HepG2 (cell line): ENCODE data around the gene DNTTIP2. TPM values are rescaled to one million over a fixed set of nuclear protein-coding genes. Genes with fewer than 3 reads are reported as not detected.

Experiments
- ATAC-seq: fragments of 200-7000 bp; cut with Tn5 transposase; 3 replicates; pipeline ENCODE4 v1.9.1; 2020; ENCODE audit warnings: mild to moderate bottlenecking, moderate library complexity
- BruUV-seq: library from RNA; stranded (reverse); fragments of 400-500 nt; replicated peaks from 2 replicates; lab custom pipeline; 2021; lab: Mats Ljungman, UMichigan
- CTCF ChIA-PET: fragments of 300-600 bp; formaldehyde crosslinking; extraction: SDS; loops from one replicate; lab custom pipeline; 2021; ENCODE audit warnings: low total read pairs, inconsistent platforms, low intra/inter-chr PET ratio; lab: Yijun Ruan, JAX
- POLR2A ChIA-PET: fragments of 350-600 bp; sonication (Branson Sonifier 250); formaldehyde crosslinking; loops from one replicate; lab custom pipeline; 2020; ENCODE audit warnings: antibody characterized with exemption, inconsistent platforms; lab: Yijun Ruan, JAX
- DNase-seq: peaks from one replicate; pipeline ENCODE4 v3.0.0-alpha.2; 2015; ENCODE audit warnings: low spot score
- FAIRE-seq: peaks from 3 replicates; lab custom pipeline; 2011; peaks lifted over from hg19 to GRCh38; lab: Jason Lieb, UNC
- H2AFZ ChIP-seq: one replicate; pipeline ENCODE4 v1.6.1; 2011; ENCODE audit warnings: low read length, inconsistent platforms
- H3K27ac ChIP-seq: fragments of 300-600 bp; 3 replicates; pipeline ENCODE4 v1.8.0; 2011; ENCODE audit warnings: mixed run types, mild to moderate bottlenecking, mixed read lengths, low read length, inconsistent platforms; ENCODE audit not compliant: insufficient read depth; ENCODE audit errors: extremely low read length
- H3K27me3 ChIP-seq, 2 experiments: fragments of 200-600 bp in 1 of 2; 2 replicates in 1 of 2; 3 replicates in 1 of 2; pipeline versions ENCODE4 v1.6.0 to v1.8.0; 2011; ENCODE audit warnings: low read length in 2 of 2, mild to moderate bottlenecking in 2 of 2, moderate library complexity in 2 of 2, inconsistent platforms in 1 of 2; ENCODE audit not compliant: insufficient read depth in 2 of 2, control insufficient read depth in 1 of 2
- H3K36me3 ChIP-seq, 2 experiments: fragments of 200-600 bp in 1 of 2; replicated peaks in 1 of 2; 2 replicates in 1 of 2; 3 replicates in 1 of 2; pipeline versions ENCODE4 v1.5.1 to v1.8.0; 2011; ENCODE audit warnings: low read length in 2 of 2, inconsistent platforms in 1 of 2; ENCODE audit not compliant: insufficient read depth in 2 of 2, control insufficient read depth in 1 of 2
- H3K4me1 ChIP-seq: 2 replicates; pipeline ENCODE4 v1.5.1; 2012; ENCODE audit warnings: low read length, inconsistent platforms; ENCODE audit not compliant: insufficient read depth
- H3K4me2 ChIP-seq: 2 replicates; pipeline ENCODE4 v1.6.0; 2011; ENCODE audit warnings: low read depth, low read length, inconsistent platforms
- H3K4me3 ChIP-seq, 3 experiments: fragments of 200-600 bp in 1 of 3; sonication (generic), shearing (Covaris generic) in 1 of 3; replicated peaks in 1 of 3; 2 replicates each; pipeline ENCODE4 v1.5.1; 2011 to 2016; ENCODE audit warnings: low read length in 3 of 3, inconsistent platforms in 2 of 3, low read depth in 2 of 3, mild to moderate bottlenecking in 2 of 3, control low read depth in 1 of 3, mixed read lengths in 1 of 3; ENCODE audit not compliant: insufficient read depth in 1 of 3
- H3K79me2 ChIP-seq: one replicate; pipeline ENCODE4 v1.6.1; 2011; ENCODE audit warnings: low read length, inconsistent platforms; ENCODE audit not compliant: insufficient read depth
- H3K9ac ChIP-seq: 2 replicates; pipeline ENCODE4 v1.6.0; 2011; ENCODE audit warnings: mild to moderate bottlenecking, low read depth, low read length, inconsistent platforms; ENCODE audit not compliant: insufficient read depth
- H3K9me3 ChIP-seq: 2 replicates; pipeline ENCODE4 v1.5.1; 2012; ENCODE audit warnings: mild to moderate bottlenecking, low read length
- H4K20me1 ChIP-seq: 2 replicates; pipeline ENCODE4 v1.6.0; 2011; ENCODE audit warnings: inconsistent platforms, mild to moderate bottlenecking, low read length, moderate library complexity; ENCODE audit not compliant: insufficient read depth
- CREM ChIP-seq, 2 experiments: sonication (generic) in 1 of 2; formaldehyde crosslinking in 1 of 2; IDR thresholded peaks; 2 replicates each; pipeline versions ENCODE4 v1.4.0 to v1.6.1; 2016 to 2020; ENCODE audit warnings: antibody characterized with exemption in 1 of 2, mild to moderate bottlenecking in 1 of 2, missing genetic modification reagents in 1 of 2
- FOXA3 ChIP-seq: IDR thresholded peaks from 2 replicates; pipeline ENCODE4 v1.6.1; 2016; ENCODE audit warnings: missing genetic modification reagents, missing compliant biosample characterization
- HMG20A ChIP-seq: IDR thresholded peaks from 2 replicates; pipeline ENCODE4 v1.6.1; 2016; ENCODE audit warnings: borderline replicate concordance
- MAFF ChIP-seq: IDR thresholded peaks from 2 replicates; pipeline ENCODE4 v1.6.1; 2011; ENCODE audit warnings: low read depth, low read length, improper control_type of control experiment
- MAFK ChIP-seq, 2 experiments: IDR thresholded peaks in 1 of 2; conservative IDR thresholded peaks in 1 of 2; 2 replicates each; pipeline ENCODE4 v1.6.1; 2011; ENCODE audit warnings: improper control_type of control experiment in 2 of 2, low read length in 2 of 2
- SOX5 ChIP-seq: IDR thresholded peaks from 2 replicates; pipeline ENCODE4 v1.6.1; 2016; ENCODE audit warnings: borderline replicate concordance
- TEF ChIP-seq: sonication (generic); formaldehyde crosslinking; IDR thresholded peaks from 2 replicates; pipeline ENCODE4 v1.5.0; 2020; ENCODE audit warnings: missing genetic modification reagents
- ZBTB37 ChIP-seq: sonication (generic); formaldehyde crosslinking; IDR thresholded peaks from 2 replicates; pipeline ENCODE4 v1.4.0; 2020; ENCODE audit warnings: mild to moderate bottlenecking, missing genetic modification reagents
- ZBTB42 ChIP-seq: sonication (generic); formaldehyde crosslinking; IDR thresholded peaks from 2 replicates; pipeline ENCODE4 v1.5.0; 2020; ENCODE audit warnings: mild to moderate bottlenecking, missing genetic modification reagents
- ZFP36L2 ChIP-seq: sonication (generic); formaldehyde crosslinking; IDR thresholded peaks from 2 replicates; pipeline ENCODE4 v1.4.0; 2020; ENCODE audit warnings: missing genetic modification reagents
- ZNF124 ChIP-seq: sonication (generic); formaldehyde crosslinking; IDR thresholded peaks from 2 replicates; pipeline ENCODE4 v1.4.0; 2020; ENCODE audit warnings: missing genetic modification reagents
- ZNF33A ChIP-seq: sonication (generic); formaldehyde crosslinking; IDR thresholded peaks from 2 replicates; pipeline ENCODE4 v1.5.1; 2020; ENCODE audit warnings: missing genetic modification reagents, mild to moderate bottlenecking, moderate library complexity, borderline replicate concordance
- WGBS: methylation state at CpG from one replicate; pipeline ENCODE4 v1.1.6; 2017; ENCODE audit warnings: low lambda C conversion rate; 5-methylcytosine and 5-hydroxymethylcytosine counted together
- in situ Hi-C: cut with HindIII; loops from 2 replicates; pipeline ENCODE4 v1.10.0; 2017; ENCODE audit warnings: low pct_unique_long_range_greater_than_20kb; ENCODE audit not compliant: extremely low pct_ligation_motif_present
- intact Hi-C: fragments of 100-400 bp; cut with micrococcal nuclease; formaldehyde crosslinking; loops from one replicate; pipeline ENCODE4 v1.10.0; 2022; ENCODE audit not compliant: unreplicated experiment
- polyA plus RNA-seq, 8 experiments: library from polyadenylated mRNA; depleted of rRNA in 3 of 8; stranded (reverse) in 7 of 8; unstranded in 1 of 8; fragments of >200 nt; fragmentation: Illumina TruSeq in 4 of 8; extraction: Trizol in 4 of 8; gene quantifications; 2 replicates each; pipeline versions ENCODE4 v1.2.1 to v1.2.3, GENCODE V29; 2011 to 2016; ENCODE audit warnings: low read depth in 4 of 8, missing spikeins in 1 of 8, mixed read lengths in 1 of 8; ENCODE audit not compliant: insufficient read depth in 1 of 8
- total RNA-seq, 5 experiments: library from RNA; depleted of rRNA; stranded (reverse); fragments of >200 nt; fragmentation: Illumina TruSeq; extraction: Trizol; gene quantifications; 2 replicates each; pipeline ENCODE4 v1.2.3, GENCODE V29; 2016; ENCODE audit warnings: low read depth in 1 of 5
- TF ChIP-seq, protein P1 (sequence below): sonication (generic); formaldehyde crosslinking; IDR thresholded peaks from 2 replicates; pipeline ENCODE4 v1.4.0; 2020; ENCODE audit warnings: missing genetic modification reagents

The DNTTIP2 gene
- total and polyA plus RNA-seq, 2 of the 13 experiments (the other 11 are each of a cell fraction or from before 2014, with no cell fraction given) = 11.4 to 63.3 TPM

DNA sequence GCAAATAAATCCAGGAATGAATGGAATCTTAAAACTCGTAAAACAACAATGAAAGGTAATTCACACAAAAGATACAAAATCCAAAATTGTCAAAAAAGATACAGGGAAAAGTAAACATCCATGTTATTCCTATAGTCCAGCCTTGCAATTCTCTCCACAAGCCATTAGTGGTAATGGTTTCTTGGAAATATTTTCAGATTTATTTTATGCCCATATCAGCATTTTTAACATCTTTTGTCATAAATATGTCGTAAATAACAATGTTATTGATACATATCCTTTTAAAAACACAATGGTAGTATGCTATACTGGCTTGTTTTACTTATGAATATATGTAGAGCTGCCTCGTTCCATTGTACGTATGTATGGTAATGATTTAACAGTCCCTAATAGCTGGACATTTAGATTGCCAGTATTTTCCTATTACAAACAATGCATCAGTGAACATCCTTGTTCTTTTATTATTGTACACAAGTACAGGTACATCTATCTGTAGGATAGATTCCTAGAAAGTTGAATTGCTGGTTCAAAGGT is 30.6 kb downstream of the DNTTIP2 start:
- Histone ChIP-seq H2AFZ (peak overlapping the region; percentile 69), H3K36me3 (no peaks in the 10 kb centered on the region), H3K4me1 (peaks cover 20% of the 10 kb centered on the region), H3K9ac (peak overlapping the region; percentile 95), H3K27ac (peak overlapping the region; percentile 88), H4K20me1 (no peaks in the 10 kb centered on the region)
- in situ Hi-C loops (no loop called here), intact Hi-C loops (loop anchor here (5.0 to 10.0 kb wide), 3 partner anchors 231 to 544 kb away; partner anchors contain the start of gene DR1)
- no TSS peak for BruUV-seq
- DNase-seq = no peak
- no peak for ATAC-seq
- POLR2A ChIA-PET = interaction anchor here (0.6 to 1.4 kb wide), 3 partner anchors 142 to 268 kb away, joined by 3 read pairs; no protein-coding TSS in a partner anchor
- CTCF ChIA-PET = no interaction called here
- TF ChIP-seq FOXA3 (CRISPR knock-in tag) (0 out of 2 replicates have a peak, but pooled peaks have one; percentile 5), MAFK (conservative IDR thresholded peaks at IDR 0.05 in 1 of 2, IDR thresholded peaks at IDR 0.05 in 1 of 2; ENCODE audit: low read length in 2 of 2) (peak; percentile 88 to 91), MAFF (peak; percentile 88), ZNF124 (no peak), SOX5 (peak; percentile 16; the same call in 1 of the 2 replicates)
- TF ChIP-seq, all 625 proteins: peak for 4
- Histone ChIP-seq H3K27me3 (no peaks in the 10 kb centered on the region; a peak in 1 of 5 replicates), H3K4me2 (peak overlapping the region; percentile 96), H3K79me2 (no peaks in the 10 kb centered on the region), H3K4me3 (peak overlapping the region; percentile 90 to 91 (median 91)), H3K9me3 (peaks cover 16% of the 10 kb centered on the region)
- peak; percentile 42 for FAIRE-seq
- WGBS = 49% methylated on average over 4 of the region's 4 CpGs

- H3K36me3 ChIP-seq = no peaks in the 10 kb centered on the region
- peaks cover 16% of the 10 kb centered on the region for H3K9me3 ChIP-seq
- H2AFZ ChIP-seq = peak overlapping the region; percentile 69
- in situ Hi-C loops = no loop called here
- ATAC-seq (peak; percentile 30), FAIRE-seq (peak; percentile 15), DNase-seq (peak; percentile 45)
- H3K4me1 ChIP-seq = peaks cover 20% of the 10 kb centered on the region
- H3K4me2 ChIP-seq = peak overlapping the region; percentile 96
- no TSS peak for BruUV-seq
- H3K79me2 ChIP-seq = no peaks in the 10 kb centered on the region
- peak overlapping the region; percentile 90 to 91 (median 91) for H3K4me3 ChIP-seq
- ChIA-PET CTCF (no interaction called here), POLR2A (interaction anchor here (0.6 to 1.4 kb wide), 5 partner anchors 61 to 267 kb away, joined by 3 read pairs; partner anchors contain the start of gene GCLM)
- peak overlapping the region; percentile 95 for H3K9ac ChIP-seq
- peak overlapping the region; percentile 88 for H3K27ac ChIP-seq
- H3K27me3 ChIP-seq = no peaks in the 10 kb centered on the region; a peak in 1 of 5 replicates
- H4K20me1 ChIP-seq = no peaks in the 10 kb centered on the region
- WGBS = under 1% methylated on average over 25 of the region's 36 CpGs
- intact Hi-C loops = loop anchor here (5.0 to 10.0 kb wide), 3 partner anchors 231 to 543 kb away; partner anchors contain the start of gene DR1
- TF ChIP-seq, protein P1, sequence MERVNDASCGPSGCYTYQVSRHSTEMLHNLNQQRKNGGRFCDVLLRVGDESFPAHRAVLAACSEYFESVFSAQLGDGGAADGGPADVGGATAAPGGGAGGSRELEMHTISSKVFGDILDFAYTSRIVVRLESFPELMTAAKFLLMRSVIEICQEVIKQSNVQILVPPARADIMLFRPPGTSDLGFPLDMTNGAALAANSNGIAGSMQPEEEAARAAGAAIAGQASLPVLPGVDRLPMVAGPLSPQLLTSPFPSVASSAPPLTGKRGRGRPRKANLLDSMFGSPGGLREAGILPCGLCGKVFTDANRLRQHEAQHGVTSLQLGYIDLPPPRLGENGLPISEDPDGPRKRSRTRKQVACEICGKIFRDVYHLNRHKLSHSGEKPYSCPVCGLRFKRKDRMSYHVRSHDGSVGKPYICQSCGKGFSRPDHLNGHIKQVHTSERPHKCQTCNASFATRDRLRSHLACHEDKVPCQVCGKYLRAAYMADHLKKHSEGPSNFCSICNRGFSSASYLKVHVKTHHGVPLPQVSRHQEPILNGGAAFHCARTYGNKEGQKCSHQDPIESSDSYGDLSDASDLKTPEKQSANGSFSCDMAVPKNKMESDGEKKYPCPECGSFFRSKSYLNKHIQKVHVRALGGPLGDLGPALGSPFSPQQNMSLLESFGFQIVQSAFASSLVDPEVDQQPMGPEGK (CRISPR knock-in tag) = peak; percentile 47; the same call in 1 of the 2 replicates
- TF ChIP-seq CREM (IDR thresholded peaks at IDR 0.05) (no peak), CREM (CRISPR knock-in tag; IDR thresholded peaks at IDR 0.05) (no peak), ZBTB37 (no peak), ZFP36L2 (CRISPR knock-in tag) (no peak), HMG20A (CRISPR knock-in tag) (no peak), TEF (CRISPR knock-in tag) (no peak), ZNF33A (CRISPR knock-in tag) (peak; percentile 21; the same call in 1 of the 2 replicates), ZBTB42 (CRISPR knock-in tag) (0 out of 2 replicates have a peak, but pooled peaks have one; percentile 54)
These were observed 31.2 kb downstream of the DNTTIP2 start for GRCh38 chr1:93847811-93848288.
